Lower leg skin (tissue), 3 donors: ENCODE measurements around the gene BSG.

Experiments
- CTCF ChIP-seq, 3 donors: fragments of 450-650 bp; IDR thresholded peaks; one replicate each; pipeline ENCODE4 v1.5.1; 2016; ENCODE audit warnings: antibody characterized with exemption in 3 of 3, mild to moderate bottlenecking in 3 of 3, moderate library complexity in 2 of 3
- POLR2A ChIP-seq, 2 donors: fragments of 450-650 bp; IDR thresholded peaks; one replicate each; pipeline ENCODE4 v1.6.1; 2016 to 2017; ENCODE audit warnings: antibody characterized with exemption in 2 of 2, mild to moderate bottlenecking in 1 of 2, moderate library complexity in 1 of 2

GRCh38 chr19:589693-590395 is 17.4 kb downstream of the BSG start, which contains the start of gene HCN2:
- no peak for TF ChIP-seq CTCF (IDR thresholded peaks at IDR 0.05)
- no peak for TF ChIP-seq POLR2A (IDR thresholded peaks at IDR 0.05)
